Transverse colon (tissue), 4 donors: ENCODE measurements around the gene EME1. TPM values are rescaled to one million over a fixed set of nuclear protein-coding genes. Genes with fewer than 3 reads are reported as not detected.
A peak's percentile ranks its signal among the peaks of the same experiment; 100 is the strongest.
"Not testable (repeated sequence)": the region's sequence is repeated elsewhere in the genome, so short reads cannot be mapped to it uniquely, and the experiment has no call there.

Experiments
- DNase-seq: peaks from one replicate; pipeline ENCODE4 v3.0.0-alpha.2; 2019
- H3K27ac ChIP-seq, 4 donors: fragments of 200-600 bp; sonication (generic); 2 replicates each; pipeline ENCODE4 v1.5.1; 2016 to 2018; ENCODE audit warnings: inconsistent platforms in 4 of 4
- H3K27me3 ChIP-seq: fragments of 200-600 bp; sonication (generic); 2 replicates; pipeline ENCODE4 v1.5.1; 2017; ENCODE audit warnings: inconsistent platforms
- H3K36me3 ChIP-seq, 4 donors: fragments of 200-600 bp; sonication (generic); 2 replicates each; pipeline ENCODE4 v1.5.1; 2017 to 2019; ENCODE audit warnings: inconsistent platforms in 4 of 4
- H3K4me1 ChIP-seq, 4 donors: fragments of 200-600 bp; sonication (generic); 2 replicates each; pipeline ENCODE4 v1.5.1; 2017 to 2020; ENCODE audit warnings: inconsistent platforms in 4 of 4
- H3K4me3 ChIP-seq, 4 donors: fragments of 200-600 bp; sonication (generic); 1 replicate in 1 of 4; 2 replicates in 3 of 4; pipeline versions ENCODE4 v1.5.1 to v1.6.1; 2017 to 2019; ENCODE audit warnings: inconsistent platforms in 4 of 4
- H3K9me3 ChIP-seq, 2 donors: fragments of 200-600 bp; sonication (generic); 2 replicates each; pipeline ENCODE4 v1.5.1; 2017 to 2019; ENCODE audit warnings: inconsistent platforms in 2 of 2
- EP300 ChIP-seq: sonication (generic); formaldehyde crosslinking; IDR thresholded peaks from one replicate; pipeline ENCODE4 v1.6.1; 2017; ENCODE audit warnings: antibody characterized with exemption, low read depth
- POLR2A ChIP-seq: fragments of 450-650 bp; IDR thresholded peaks from one replicate; pipeline ENCODE4 v1.6.1; 2016; ENCODE audit warnings: antibody characterized with exemption, mild to moderate bottlenecking, moderate library complexity
- POLR2AphosphoS5 ChIP-seq, 3 donors: sonication (generic); formaldehyde crosslinking; IDR thresholded peaks; one replicate each; pipeline ENCODE4 v1.6.1; 2016; ENCODE audit warnings: antibody characterized with exemption in 3 of 3
- WGBS, 2 donors: methylation state at CpG; one replicate each; pipeline ENCODE4 v1.1.5; 2018; ENCODE audit warnings: low coverage in 1 of 2; 5-methylcytosine and 5-hydroxymethylcytosine counted together
- in situ Hi-C, 4 donors: fragments of 200-750 bp; cut with MboI; loops; one replicate each; pipeline versions ENCODE4 v1.15.0 to v1.15.1; 2017; ENCODE audit warnings: low sequenced_read_pairs in 3 of 4, low pct_ligation_motif_present in 1 of 4, low pct_unique_long_range_greater_than_20kb in 1 of 4
- intact Hi-C: fragments of 100-400 bp; cut with DNase I; formaldehyde crosslinking; loops from one replicate; pipeline ENCODE4 v1.15.1; 2023; ENCODE audit warnings: low total_unique reads
- total RNA-seq, 4 donors: library from RNA; depleted of rRNA; stranded (reverse); fragments of >200 nt; gene quantifications; one replicate each; pipeline ENCODE4 v1.1.0, GENCODE V29; 2016
- TF ChIP-seq, protein P1 (sequence below), 5 experiments: fragments of 200-600 bp in 3 of 5; fragments of 450-650 bp in 2 of 5; sonication (generic) in 3 of 5; IDR thresholded peaks; 1 replicate in 2 of 5; 2 replicates in 3 of 5; pipeline ENCODE4 v1.5.1; 2016 to 2017; ENCODE audit warnings: antibody characterized with exemption in 5 of 5, inconsistent platforms in 3 of 5, mild to moderate bottlenecking in 2 of 5, moderate library complexity in 1 of 5

Gene EME1
- total RNA-seq, 4 donors from 2014 or later = 1.4 to 1.6 TPM; not detected in 2

DNA sequence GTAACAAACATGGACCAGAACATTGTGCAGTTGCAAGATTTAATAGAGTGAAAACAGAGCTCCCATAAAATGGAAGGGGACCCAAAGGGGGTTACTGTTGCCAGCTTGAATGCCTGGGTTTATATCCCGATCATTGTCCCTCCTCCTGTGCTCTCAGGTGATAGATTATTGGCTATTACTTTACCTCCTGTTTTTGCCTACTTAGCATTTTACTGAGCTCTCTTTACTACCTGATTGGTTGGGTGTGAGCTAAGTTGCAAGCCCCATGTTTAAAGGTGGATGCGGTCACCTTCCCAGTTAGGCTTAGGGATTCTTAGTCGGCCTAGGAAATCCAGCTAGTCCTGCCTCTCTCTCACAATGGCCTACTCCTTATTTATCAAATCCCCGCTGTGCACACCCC, 32.3 kb downstream of the EME1 start:
- DNase-seq, in situ Hi-C loops, H3K27ac ChIP-seq, H3K4me3 ChIP-seq, H3K4me1 ChIP-seq, H3K27me3 ChIP-seq, H3K9me3 ChIP-seq, intact Hi-C loops, H3K36me3 ChIP-seq: not testable (repeated sequence)
- 82% methylated on average over 4 of the region's 4 CpGs; no CpG with 5 or more reads in 1 of the 2 donors for WGBS, 2 donors

DNA sequence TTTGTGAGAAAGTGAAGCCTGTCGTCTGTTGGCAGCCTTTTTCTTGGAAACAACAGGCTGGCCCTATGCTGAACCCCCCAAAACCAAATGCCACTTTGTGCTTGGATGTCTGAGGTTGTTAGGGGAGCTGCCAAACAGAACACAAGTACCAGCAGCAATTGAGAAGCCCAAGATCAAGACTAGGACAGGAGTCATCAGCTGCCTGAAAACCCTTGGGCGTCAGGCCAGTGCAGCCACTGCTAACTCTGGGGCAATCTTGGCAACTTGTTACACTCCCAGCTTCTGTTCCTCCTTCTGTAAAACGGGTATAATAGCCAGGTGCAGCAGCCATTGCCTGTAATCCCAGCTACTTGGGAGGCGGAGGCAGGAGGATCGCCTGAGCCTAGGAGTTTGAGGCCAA, 33.5 kb downstream of the EME1 start:
- intact Hi-C loops = no loop called here
- TF ChIP-seq EP300 (no peak), POLR2A (no peak), POLR2AphosphoS5 (IDR thresholded peaks at IDR 0.05) (no peak)
- TF ChIP-seq, protein P1, sequence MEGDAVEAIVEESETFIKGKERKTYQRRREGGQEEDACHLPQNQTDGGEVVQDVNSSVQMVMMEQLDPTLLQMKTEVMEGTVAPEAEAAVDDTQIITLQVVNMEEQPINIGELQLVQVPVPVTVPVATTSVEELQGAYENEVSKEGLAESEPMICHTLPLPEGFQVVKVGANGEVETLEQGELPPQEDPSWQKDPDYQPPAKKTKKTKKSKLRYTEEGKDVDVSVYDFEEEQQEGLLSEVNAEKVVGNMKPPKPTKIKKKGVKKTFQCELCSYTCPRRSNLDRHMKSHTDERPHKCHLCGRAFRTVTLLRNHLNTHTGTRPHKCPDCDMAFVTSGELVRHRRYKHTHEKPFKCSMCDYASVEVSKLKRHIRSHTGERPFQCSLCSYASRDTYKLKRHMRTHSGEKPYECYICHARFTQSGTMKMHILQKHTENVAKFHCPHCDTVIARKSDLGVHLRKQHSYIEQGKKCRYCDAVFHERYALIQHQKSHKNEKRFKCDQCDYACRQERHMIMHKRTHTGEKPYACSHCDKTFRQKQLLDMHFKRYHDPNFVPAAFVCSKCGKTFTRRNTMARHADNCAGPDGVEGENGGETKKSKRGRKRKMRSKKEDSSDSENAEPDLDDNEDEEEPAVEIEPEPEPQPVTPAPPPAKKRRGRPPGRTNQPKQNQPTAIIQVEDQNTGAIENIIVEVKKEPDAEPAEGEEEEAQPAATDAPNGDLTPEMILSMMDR (IDR thresholded peaks at IDR 0.05) = no peak
- Histone ChIP-seq H3K9me3 (no peaks in the 10 kb centered on the region), H3K27me3 (peaks cover 6% of the 10 kb centered on the region), H3K4me1 (peaks cover 0 to 3% (median 0%) of the 10 kb centered on the region in 4 donors), H3K36me3 (no peaks in the 10 kb centered on the region), H3K4me3 (no peak overlapping the region), H3K27ac (no peak overlapping the region)
- WGBS, 2 donors = 75% methylated on average over 5 of the region's 5 CpGs; no CpG with 5 or more reads in 1 of the 2 donors
- in situ Hi-C loops = no loop called here
- no peak for DNase-seq

DNA sequence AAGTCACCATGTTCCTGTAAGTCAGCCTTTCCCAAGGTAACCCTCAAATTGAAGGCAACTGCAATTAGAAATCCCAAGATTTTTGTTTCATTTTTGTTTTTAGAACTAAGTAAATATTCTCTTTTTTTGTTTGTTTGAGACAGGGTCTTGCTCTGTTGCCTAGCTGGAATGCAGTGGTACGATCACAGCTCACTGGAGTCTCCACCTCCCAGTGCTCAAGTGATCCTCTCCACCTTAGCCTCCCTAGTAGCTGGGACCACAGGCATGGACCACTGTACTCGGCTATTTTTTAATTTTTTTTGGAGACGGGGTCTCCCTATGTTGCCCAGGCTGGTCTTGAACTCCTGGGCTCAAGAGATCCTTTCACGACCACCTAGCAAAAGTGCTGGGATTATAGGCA, 34.9 kb downstream of the EME1 start:
- 40 to 80% methylated on average over 1 to 4 of the region's 4 CpGs for WGBS, 2 donors
- Histone ChIP-seq H3K36me3 (no peaks in the 10 kb centered on the region), H3K4me1 (peaks cover 0 to 6% (median 2%) of the 10 kb centered on the region in 4 donors), H3K27ac (no peak overlapping the region), H3K9me3 (no peaks in the 10 kb centered on the region), H3K4me3 (no peak overlapping the region), H3K27me3 (peaks cover 6% of the 10 kb centered on the region)
- in situ Hi-C loops = no loop called here
- no peak for DNase-seq
- no peak for TF ChIP-seq EP300
- no peak for TF ChIP-seq POLR2AphosphoS5 (IDR thresholded peaks at IDR 0.05)
- TF ChIP-seq, protein P1 (IDR thresholded peaks at IDR 0.05) = no peak
- TF ChIP-seq POLR2A = no peak
- intact Hi-C loops = no loop called here

DNA sequence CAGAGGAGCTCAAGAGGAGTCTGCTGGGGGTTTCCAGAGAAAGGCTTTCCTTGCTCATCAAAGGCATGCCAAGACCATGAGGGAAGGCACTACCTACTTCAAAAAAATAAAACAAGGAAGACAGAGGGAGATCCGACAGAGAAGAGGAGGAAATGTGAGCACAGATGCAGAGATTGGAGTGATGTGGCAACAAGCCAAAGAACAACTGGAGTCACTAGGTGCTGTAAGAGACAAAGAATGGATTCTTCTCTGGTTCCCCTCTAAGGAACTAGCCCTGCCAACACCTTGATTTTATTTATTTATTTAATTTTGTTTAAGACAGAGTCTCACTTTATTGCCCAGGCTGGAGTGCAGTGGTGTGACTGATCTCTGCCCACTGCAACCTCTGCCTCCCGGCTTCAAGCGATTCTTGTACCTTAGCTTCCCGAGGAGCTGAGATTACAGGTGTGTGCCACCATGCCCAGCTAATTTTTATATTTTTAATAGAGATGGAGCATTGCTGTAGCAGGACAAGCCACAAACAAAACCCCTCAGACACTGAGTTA, 39.2 kb downstream of the EME1 start:
- TF ChIP-seq EP300 = no peak
- no peak for TF ChIP-seq POLR2AphosphoS5 (IDR thresholded peaks at IDR 0.05)
- no peak for TF ChIP-seq POLR2A
- TF ChIP-seq, protein P1 (IDR thresholded peaks at IDR 0.05) = no peak

DNA sequence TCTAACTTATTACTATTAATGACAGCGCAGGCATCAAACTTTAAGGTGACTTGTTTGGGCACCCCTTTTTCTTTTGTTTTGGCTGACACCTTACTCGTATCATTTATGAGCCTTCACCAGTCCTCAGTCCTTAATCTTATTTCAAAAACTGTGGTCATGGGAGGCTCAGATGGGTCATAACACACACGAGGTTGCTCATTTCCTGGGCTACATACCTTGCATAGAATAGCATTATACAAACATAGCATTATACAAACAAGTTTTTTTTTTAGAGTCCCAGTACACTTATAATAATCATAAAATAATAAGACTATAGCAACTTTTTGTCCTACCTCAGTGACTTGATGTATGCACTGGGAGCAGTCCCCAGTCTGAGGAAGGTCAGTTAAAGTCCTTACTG, 41.8 kb downstream of the EME1 start:
- no peak for DNase-seq
- Histone ChIP-seq H3K36me3 (no peaks in the 10 kb centered on the region), H3K27ac (no peak overlapping the region), H3K4me3 (no peak overlapping the region), H3K9me3 (no peaks in the 10 kb centered on the region), H3K27me3 (no peaks in the 10 kb centered on the region), H3K4me1 (peaks cover 0 to 11% (median 2%) of the 10 kb centered on the region in 4 donors)
- intact Hi-C loops = no loop called here
- in situ Hi-C loops = no loop called here
- 67 to 70% methylated on average over 3 of the region's 3 CpGs for WGBS, 2 donors
- TF ChIP-seq, protein P1 (IDR thresholded peaks at IDR 0.05) = no peak
- no peak for TF ChIP-seq POLR2AphosphoS5 (IDR thresholded peaks at IDR 0.05)
- TF ChIP-seq EP300 = no peak
- TF ChIP-seq POLR2A = no peak

More for the DNA sequence above, 39.2 kb downstream of the EME1 start:
- no peaks in the 10 kb centered on the region for H3K27me3 ChIP-seq
- 47 to 50% methylated on average over 1 to 4 of the region's 4 CpGs for WGBS, 2 donors
- in situ Hi-C loops = no loop called here
- intact Hi-C loops = no loop called here
- no peaks in the 10 kb centered on the region for H3K36me3 ChIP-seq
- peak overlapping the region in 3 of 4 donors; percentile 20 to 70 (median 54) for H3K27ac ChIP-seq
- H3K4me3 ChIP-seq = no peak overlapping the region
- peaks cover 0 to 11% (median 2%) of the 10 kb centered on the region in 4 donors for H3K4me1 ChIP-seq
- no peaks in the 10 kb centered on the region for H3K9me3 ChIP-seq
- no peak for DNase-seq

DNA sequence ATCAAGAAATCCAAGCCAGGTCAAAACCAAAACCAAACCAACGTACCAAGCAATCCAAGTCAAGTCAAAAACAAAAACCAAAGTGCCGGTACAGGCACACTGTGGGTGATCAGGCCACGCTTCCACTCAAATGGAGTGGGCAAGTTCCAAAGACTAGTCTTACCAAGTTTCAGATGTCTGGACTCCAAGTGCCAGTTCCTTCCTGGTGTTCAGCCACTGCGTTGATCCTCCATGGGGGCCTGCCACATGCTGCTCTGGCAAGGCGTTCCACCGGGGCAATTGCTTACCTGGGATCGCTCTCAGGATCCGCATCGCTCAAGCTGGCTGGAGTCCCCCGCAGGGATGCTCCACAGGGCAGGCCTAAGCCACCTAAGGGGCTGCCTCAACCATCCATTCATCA, 46.5 kb downstream of the EME1 start:
- 96 to 100% methylated on average over 4 to 10 of the region's 10 CpGs for WGBS, 2 donors
- peaks cover 3 to 20% (median 10%) of the 10 kb centered on the region in 4 donors for H3K4me1 ChIP-seq
- H3K27ac ChIP-seq, DNase-seq, intact Hi-C loops, H3K9me3 ChIP-seq, in situ Hi-C loops, H3K4me3 ChIP-seq, H3K36me3 ChIP-seq, H3K27me3 ChIP-seq: not testable (repeated sequence)
